GM12878 (cell line): Measurements from ENCODE around the gene PRORP. TPM values are rescaled to one million over a fixed set of nuclear protein-coding genes. Genes with fewer than 3 reads are reported as not detected.

Experiments
- BCLAF1 ChIP-seq: fragments of 450-650 bp; IDR thresholded peaks from 2 replicates; pipeline ENCODE4 v1.6.1; 2017; ENCODE audit warnings: antibody characterized with exemption, mild to moderate bottlenecking, moderate library complexity
- BHLHE40 ChIP-seq, 2 experiments: fragments of 450-650 bp in 1 of 2; IDR thresholded peaks; 2 replicates each; pipeline ENCODE4 v1.6.1; 2011 to 2017; ENCODE audit warnings: low read depth in 2 of 2, borderline replicate concordance in 1 of 2, improper control_type of control experiment in 1 of 2, low read length in 1 of 2, mild to moderate bottlenecking in 1 of 2
- CREB1 ChIP-seq: IDR thresholded peaks from 2 replicates; pipeline ENCODE4 v1.6.1; 2012; ENCODE audit warnings: low read depth, mild to moderate bottlenecking, inconsistent platforms
- DPF2 ChIP-seq: fragments of 450-650 bp; IDR thresholded peaks from 2 replicates; pipeline ENCODE4 v1.6.1; 2017; ENCODE audit warnings: mild to moderate bottlenecking
- E4F1 ChIP-seq: fragments of 450-650 bp; IDR thresholded peaks from 2 replicates; pipeline ENCODE4 v1.6.1; 2018; ENCODE audit warnings: borderline replicate concordance, mild to moderate bottlenecking; ENCODE audit not compliant: partially characterized antibody
- IKZF1 ChIP-seq: fragments of 450-650 bp; conservative IDR thresholded peaks from 2 replicates; pipeline ENCODE4 v1.6.1; 2017; ENCODE audit warnings: antibody characterized with exemption, mild to moderate bottlenecking
- IKZF2 ChIP-seq, 2 experiments: fragments of 450-650 bp; IDR thresholded peaks; 2 replicates each; pipeline ENCODE4 v1.6.1; 2017; ENCODE audit warnings: mild to moderate bottlenecking in 2 of 2, moderate library complexity in 2 of 2
- NFIC ChIP-seq: IDR thresholded peaks from 2 replicates; pipeline ENCODE4 v1.6.1; 2012; ENCODE audit warnings: low read depth, mild to moderate bottlenecking, inconsistent platforms, low read length, moderate library complexity
- NR2F1 ChIP-seq: fragments of 450-650 bp; conservative IDR thresholded peaks from 2 replicates; pipeline ENCODE4 v1.6.1; 2017; ENCODE audit warnings: mild to moderate bottlenecking
- YY1 ChIP-seq: IDR thresholded peaks from 2 replicates; pipeline ENCODE4 v1.6.1; 2011; ENCODE audit warnings: low read depth, mild to moderate bottlenecking, low read length
- ZBTB4 ChIP-seq: fragments of 450-650 bp; formaldehyde crosslinking; IDR thresholded peaks from 2 replicates; pipeline ENCODE4 v1.4.0; 2022; ENCODE audit warnings: mild to moderate bottlenecking, moderate library complexity
- ZNF274 ChIP-seq: IDR thresholded peaks from one replicate; pipeline ENCODE4 v1.8.0; 2011; ENCODE audit not compliant: insufficient read length, insufficient read depth
- polyA plus RNA-seq, 11 experiments: library from polyadenylated mRNA; depleted of rRNA in 4 of 11; unstranded in 6 of 11; stranded (reverse) in 5 of 11; fragments of >200 nt; fragmentation: Nextera tagmentation in 4 of 11; fragmentation: Illumina TruSeq in 1 of 11; extraction: Ambion mirVana in 4 of 11; extraction: Trizol in 1 of 11; gene quantifications; 1 replicate in 1 of 11; 2 replicates in 10 of 11; pipeline versions ENCODE4 v1.2.1 to v1.2.3, GENCODE V29; 2011 to 2016; ENCODE audit warnings: inconsistent platforms in 2 of 11, missing spikeins in 2 of 11, low read depth in 1 of 11
- total RNA-seq, 4 experiments: library from RNA; depleted of rRNA in 3 of 4; stranded (reverse); fragments of >200 nt in 3 of 4; fragmentation: Illumina TruSeq in 1 of 4; extraction: Trizol in 1 of 4; gene quantifications; 2 replicates each; pipeline versions ENCODE4 v1.2.1 to v1.2.3, GENCODE V29; 2013 to 2021
- TF ChIP-seq, protein P1 (sequence below): IDR thresholded peaks from 2 replicates; pipeline ENCODE4 v1.6.1; 2011; ENCODE audit warnings: low read depth, low read length, improper control_type of control experiment, borderline replicate concordance
- TF ChIP-seq, protein P2 (sequence below): fragments of 450-650 bp; formaldehyde crosslinking; IDR thresholded peaks from 2 replicates; pipeline ENCODE4 v1.4.0; 2020; ENCODE audit warnings: mild to moderate bottlenecking, moderate library complexity

The PRORP gene
- total and polyA plus RNA-seq, 10 of the 15 experiments (the other 5 are each of a cell fraction or from before 2014, with no cell fraction given), result 38.8 to 61.3 (median 46.7) TPM

- TF ChIP-seq, protein P1, sequence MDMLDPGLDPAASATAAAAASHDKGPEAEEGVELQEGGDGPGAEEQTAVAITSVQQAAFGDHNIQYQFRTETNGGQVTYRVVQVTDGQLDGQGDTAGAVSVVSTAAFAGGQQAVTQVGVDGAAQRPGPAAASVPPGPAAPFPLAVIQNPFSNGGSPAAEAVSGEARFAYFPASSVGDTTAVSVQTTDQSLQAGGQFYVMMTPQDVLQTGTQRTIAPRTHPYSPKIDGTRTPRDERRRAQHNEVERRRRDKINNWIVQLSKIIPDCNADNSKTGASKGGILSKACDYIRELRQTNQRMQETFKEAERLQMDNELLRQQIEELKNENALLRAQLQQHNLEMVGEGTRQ, result peak; percentile 94
- 0 out of 2 replicates have a peak, but pooled peaks have one; percentile 48 for TF ChIP-seq NR2F1
- TF ChIP-seq NFIC, result no peak; the same call in 1 of the 2 replicates
- TF ChIP-seq, protein P2, sequence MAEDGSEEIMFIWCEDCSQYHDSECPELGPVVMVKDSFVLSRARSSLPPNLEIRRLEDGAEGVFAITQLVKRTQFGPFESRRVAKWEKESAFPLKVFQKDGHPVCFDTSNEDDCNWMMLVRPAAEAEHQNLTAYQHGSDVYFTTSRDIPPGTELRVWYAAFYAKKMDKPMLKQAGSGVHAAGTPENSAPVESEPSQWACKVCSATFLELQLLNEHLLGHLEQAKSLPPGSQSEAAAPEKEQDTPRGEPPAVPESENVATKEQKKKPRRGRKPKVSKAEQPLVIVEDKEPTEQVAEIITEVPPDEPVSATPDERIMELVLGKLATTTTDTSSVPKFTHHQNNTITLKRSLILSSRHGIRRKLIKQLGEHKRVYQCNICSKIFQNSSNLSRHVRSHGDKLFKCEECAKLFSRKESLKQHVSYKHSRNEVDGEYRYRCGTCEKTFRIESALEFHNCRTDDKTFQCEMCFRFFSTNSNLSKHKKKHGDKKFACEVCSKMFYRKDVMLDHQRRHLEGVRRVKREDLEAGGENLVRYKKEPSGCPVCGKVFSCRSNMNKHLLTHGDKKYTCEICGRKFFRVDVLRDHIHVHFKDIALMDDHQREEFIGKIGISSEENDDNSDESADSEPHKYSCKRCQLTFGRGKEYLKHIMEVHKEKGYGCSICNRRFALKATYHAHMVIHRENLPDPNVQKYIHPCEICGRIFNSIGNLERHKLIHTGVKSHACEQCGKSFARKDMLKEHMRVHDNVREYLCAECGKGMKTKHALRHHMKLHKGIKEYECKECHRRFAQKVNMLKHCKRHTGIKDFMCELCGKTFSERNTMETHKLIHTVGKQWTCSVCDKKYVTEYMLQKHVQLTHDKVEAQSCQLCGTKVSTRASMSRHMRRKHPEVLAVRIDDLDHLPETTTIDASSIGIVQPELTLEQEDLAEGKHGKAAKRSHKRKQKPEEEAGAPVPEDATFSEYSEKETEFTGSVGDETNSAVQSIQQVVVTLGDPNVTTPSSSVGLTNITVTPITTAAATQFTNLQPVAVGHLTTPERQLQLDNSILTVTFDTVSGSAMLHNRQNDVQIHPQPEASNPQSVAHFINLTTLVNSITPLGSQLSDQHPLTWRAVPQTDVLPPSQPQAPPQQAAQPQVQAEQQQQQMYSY, result no peak
- TF ChIP-seq ZNF274, result no peak
- no peak for TF ChIP-seq BCLAF1
- peak; percentile 90 to 96 for TF ChIP-seq BHLHE40 (IDR thresholded peaks at IDR 0.05; ENCODE audit: borderline replicate concordance in 1 of 2, low read depth in 2 of 2, low read length in 1 of 2)
- TF ChIP-seq E4F1, result peak; percentile 83
- 0 out of 2 replicates have a peak, but pooled peaks have one; percentile 27 for TF ChIP-seq DPF2
- no peak for TF ChIP-seq IKZF2 (IDR thresholded peaks at IDR 0.05)
- no peak for TF ChIP-seq ZBTB4
- peak; percentile 87 for TF ChIP-seq CREB1
- TF ChIP-seq YY1, result peak; percentile 98
- peak; percentile 97 for TF ChIP-seq IKZF1
Measured at GRCh38 chr14:35121887-35122695, at the start of gene PRORP, which contains the start of gene PPP2R3C (continued).
